Sigmoid colon (tissue), 7 donors: ENCODE data around the gene NFIC. TPM values are rescaled to one million over a fixed set of nuclear protein-coding genes. Genes with fewer than 3 reads are reported as not detected.

Source experiments
- DNase-seq: peaks from one replicate; pipeline ENCODE4 v3.0.0-alpha.2; 2019
- H3K27ac ChIP-seq, 4 donors: fragments of 200-600 bp; sonication (generic); one replicate each; pipeline ENCODE4 v1.5.1; 2016 to 2019; ENCODE audit warnings: mild to moderate bottlenecking in 1 of 4
- H3K27me3 ChIP-seq, 3 donors: fragments of 200-600 bp; sonication (generic); one replicate each; pipeline ENCODE4 v1.5.1; 2019; ENCODE audit warnings: mild to moderate bottlenecking in 1 of 3
- H3K36me3 ChIP-seq, 4 donors: fragments of 200-600 bp; sonication (generic); one replicate each; pipeline ENCODE4 v1.5.1; 2016 to 2019
- H3K4me1 ChIP-seq, 4 donors: fragments of 200-600 bp; sonication (generic); one replicate each; pipeline ENCODE4 v1.5.1; 2017 to 2019
- H3K4me3 ChIP-seq, 4 donors: fragments of 200-600 bp; sonication (generic); one replicate each; pipeline ENCODE4 v1.5.1; 2017 to 2019; ENCODE audit warnings: mild to moderate bottlenecking in 2 of 4, moderate library complexity in 1 of 4
- H3K9me3 ChIP-seq, 4 donors: fragments of 200-600 bp in 3 of 4; sonication (generic) in 3 of 4; one replicate each; pipeline versions ENCODE4 v1.5.1 to v1.6.1; 2013 to 2019
- EP300 ChIP-seq, 4 donors: sonication (generic); formaldehyde crosslinking; IDR thresholded peaks; one replicate each; pipeline ENCODE4 v1.6.1; 2017; ENCODE audit warnings: antibody characterized with exemption in 4 of 4
- POLR2A ChIP-seq, 2 donors: fragments of 450-650 bp; IDR thresholded peaks; one replicate each; pipeline ENCODE4 v1.6.1; 2016; ENCODE audit warnings: antibody characterized with exemption in 2 of 2, mild to moderate bottlenecking in 2 of 2, moderate library complexity in 2 of 2
- POLR2AphosphoS5 ChIP-seq, 4 donors: sonication (generic); formaldehyde crosslinking; IDR thresholded peaks; one replicate each; pipeline ENCODE4 v1.6.1; 2017; ENCODE audit warnings: antibody characterized with exemption in 4 of 4
- WGBS, 2 donors: extraction: QIAGEN DNeasy Blood & Tissue Kit; methylation state at CpG; one replicate each; pipeline ENCODE4 v1.1.7; 2013; 5-methylcytosine and 5-hydroxymethylcytosine counted together
- intact Hi-C: fragments of 100-400 bp; cut with DNase I; formaldehyde crosslinking; loops from one replicate; pipeline ENCODE4 v1.15.1; 2023
- polyA plus RNA-seq, 3 donors: library from polyadenylated mRNA; stranded (reverse); fragments of 200-250 nt; gene quantifications; one replicate each; pipeline ENCODE4 v1.2.3, GENCODE V29; 2013
- total RNA-seq, 4 donors: library from RNA; depleted of rRNA; stranded (reverse); fragments of >200 nt; gene quantifications; one replicate each; pipeline ENCODE4 v1.1.0, GENCODE V29; 2016
- TF ChIP-seq, protein P1 (sequence below), 4 experiments: fragments of 450-650 bp in 3 of 4; fragments of 200-600 bp in 1 of 4; IDR thresholded peaks; one replicate each; pipeline ENCODE4 v1.5.1; 2016 to 2019; ENCODE audit warnings: antibody characterized with exemption in 4 of 4, mild to moderate bottlenecking in 3 of 4, moderate library complexity in 2 of 4
- donor health status: healthy with polysubstance abuse.
- donor health status: Bipolar disorder and iron deficiency.
- donor health status: healthy.

The NFIC gene
- total and polyA plus RNA-seq, 7 donors: 9.0 to 114 (median 63.2) TPM

- DNase-seq: no peak
- no peaks in the 10 kb centered on the region for H3K36me3 ChIP-seq
- H3K27me3 ChIP-seq: peaks cover 20 to 67% (median 48%) of the 10 kb centered on the region in 3 donors
- H3K27ac ChIP-seq: no peak within 1 kb of the TSS
- TF ChIP-seq POLR2AphosphoS5 (IDR thresholded peaks at IDR 0.05) (no peak), POLR2A (IDR thresholded peaks at IDR 0.05) (peak in 1 of 2 donors; percentile 10), EP300 (IDR thresholded peaks at IDR 0.05) (no peak)
- TF ChIP-seq, protein P1, sequence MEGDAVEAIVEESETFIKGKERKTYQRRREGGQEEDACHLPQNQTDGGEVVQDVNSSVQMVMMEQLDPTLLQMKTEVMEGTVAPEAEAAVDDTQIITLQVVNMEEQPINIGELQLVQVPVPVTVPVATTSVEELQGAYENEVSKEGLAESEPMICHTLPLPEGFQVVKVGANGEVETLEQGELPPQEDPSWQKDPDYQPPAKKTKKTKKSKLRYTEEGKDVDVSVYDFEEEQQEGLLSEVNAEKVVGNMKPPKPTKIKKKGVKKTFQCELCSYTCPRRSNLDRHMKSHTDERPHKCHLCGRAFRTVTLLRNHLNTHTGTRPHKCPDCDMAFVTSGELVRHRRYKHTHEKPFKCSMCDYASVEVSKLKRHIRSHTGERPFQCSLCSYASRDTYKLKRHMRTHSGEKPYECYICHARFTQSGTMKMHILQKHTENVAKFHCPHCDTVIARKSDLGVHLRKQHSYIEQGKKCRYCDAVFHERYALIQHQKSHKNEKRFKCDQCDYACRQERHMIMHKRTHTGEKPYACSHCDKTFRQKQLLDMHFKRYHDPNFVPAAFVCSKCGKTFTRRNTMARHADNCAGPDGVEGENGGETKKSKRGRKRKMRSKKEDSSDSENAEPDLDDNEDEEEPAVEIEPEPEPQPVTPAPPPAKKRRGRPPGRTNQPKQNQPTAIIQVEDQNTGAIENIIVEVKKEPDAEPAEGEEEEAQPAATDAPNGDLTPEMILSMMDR (IDR thresholded peaks at IDR 0.05): no peak
- no peaks in the 10 kb centered on the region for H3K4me1 ChIP-seq
- no peaks in the 10 kb centered on the region for H3K9me3 ChIP-seq
- intact Hi-C loops: no loop called here
- WGBS, 2 donors: 20 to 47% methylated on average over 27 of the region's 27 CpGs
- no peak within 1 kb of the TSS for H3K4me3 ChIP-seq
Observed at GRCh38 chr19:3480383-3481091, 114.2 kb downstream of the NFIC start, which contains the start of gene SMIM24. SMIM24 (minus strand) TSS chr19:3480525; CDS start chr19:3480463, 62 bp downstream.

GRCh38 chr19:3481241-3482090, 115.1 kb downstream of the NFIC start:
- no peak overlapping the region for H3K4me3 ChIP-seq
- H3K4me1 ChIP-seq: no peaks in the 10 kb centered on the region
- WGBS, 2 donors: 78 to 82% methylated on average over 38 of the region's 38 CpGs
- no peaks in the 10 kb centered on the region for H3K9me3 ChIP-seq
- H3K36me3 ChIP-seq: no peaks in the 10 kb centered on the region
- DNase-seq: no peak
- peaks cover 20 to 73% (median 48%) of the 10 kb centered on the region in 3 donors for H3K27me3 ChIP-seq
- no peak for TF ChIP-seq POLR2AphosphoS5 (IDR thresholded peaks at IDR 0.05)
- TF ChIP-seq POLR2A (IDR thresholded peaks at IDR 0.05): no peak
- TF ChIP-seq, protein P1 (IDR thresholded peaks at IDR 0.05): no peak
- no peak for TF ChIP-seq EP300 (IDR thresholded peaks at IDR 0.05)
- intact Hi-C loops: no loop called here
- H3K27ac ChIP-seq: no peak overlapping the region

- Histone ChIP-seq H3K27me3 (peaks cover 20 to 73% (median 48%) of the 10 kb centered on the region in 3 donors), H3K4me3 (no peak overlapping the region), H3K4me1 (no peaks in the 10 kb centered on the region), H3K9me3 (no peaks in the 10 kb centered on the region), H3K27ac (no peak overlapping the region), H3K36me3 (no peaks in the 10 kb centered on the region)
- TF ChIP-seq POLR2A (IDR thresholded peaks at IDR 0.05): no peak
- no peak for TF ChIP-seq POLR2AphosphoS5 (IDR thresholded peaks at IDR 0.05)
- TF ChIP-seq EP300 (IDR thresholded peaks at IDR 0.05): no peak
- TF ChIP-seq, protein P1 (IDR thresholded peaks at IDR 0.05): no peak
- WGBS, 2 donors: 47 to 79% methylated on average over 49 of the region's 49 CpGs
- DNase-seq: no peak
- intact Hi-C loops: no loop called here
Observed at GRCh38 chr19:3482507-3483225, 116.3 kb downstream of the NFIC start.

- Histone ChIP-seq H3K27me3 (peaks cover 20 to 73% (median 48%) of the 10 kb centered on the region in 3 donors), H3K4me3 (no peak within 1 kb of the TSS), H3K36me3 (no peaks in the 10 kb centered on the region), H3K27ac (no peak within 1 kb of the TSS), H3K9me3 (no peaks in the 10 kb centered on the region), H3K4me1 (no peaks in the 10 kb centered on the region)
- no peak for DNase-seq
- 14 to 60% methylated on average over 33 of the region's 33 CpGs for WGBS, 2 donors
- intact Hi-C loops: no loop called here
- TF ChIP-seq EP300 (IDR thresholded peaks at IDR 0.05) (no peak), POLR2A (IDR thresholded peaks at IDR 0.05) (no peak), POLR2AphosphoS5 (IDR thresholded peaks at IDR 0.05) (no peak)
- TF ChIP-seq, protein P1 (IDR thresholded peaks at IDR 0.05): no peak
Observed at GRCh38 chr19:3483226-3483628, 116.8 kb downstream of the NFIC start, which contains the start of gene SMIM44. SMIM44 (minus strand) TSS chr19:3483441; CDS start chr19:3483403, 38 bp downstream.
